OCI-LY1 (cell line): ENCODE measurements around the gene USP48.

ENCODE experiments used
- H2AFZ ChIP-seq: fragments of 200-600 bp; sonication (generic), shearing (Covaris generic); 2 replicates; pipeline ENCODE4 v1.6.0; 2014; ENCODE audit warnings: antibody characterized with exemption, mild to moderate bottlenecking, low read length
- H3F3A ChIP-seq: fragments of 200-600 bp; sonication (generic), shearing (Covaris generic); 2 replicates; pipeline ENCODE4 v1.6.0; 2014; ENCODE audit warnings: mild to moderate bottlenecking, antibody characterized with exemption, low read length, moderate library complexity; ENCODE audit not compliant: insufficient read depth
- H3K27ac ChIP-seq: fragments of 200-600 bp; sonication (generic); 2 replicates; pipeline ENCODE4 v1.5.1; 2014; ENCODE audit warnings: low read length, mixed run types, mild to moderate bottlenecking, low read depth; ENCODE audit not compliant: poor library complexity, severe bottlenecking
- H3K27me3 ChIP-seq: fragments of 200-600 bp; sonication (generic); 2 replicates; pipeline ENCODE4 v1.6.0; 2014; ENCODE audit warnings: antibody characterized with exemption, mild to moderate bottlenecking, low read length, moderate library complexity; ENCODE audit not compliant: insufficient read depth
- H3K36me3 ChIP-seq: fragments of 200-600 bp; sonication (generic); 2 replicates; pipeline ENCODE4 v1.6.1; 2014; ENCODE audit warnings: mild to moderate bottlenecking, antibody characterized with exemption, low read length, moderate library complexity, mixed read lengths; ENCODE audit not compliant: insufficient read depth
- H3K4me1 ChIP-seq: fragments of 200-600 bp; sonication (generic); 2 replicates; pipeline ENCODE4 v1.5.1; 2014; ENCODE audit warnings: mild to moderate bottlenecking, low read length, moderate library complexity; ENCODE audit not compliant: insufficient read depth, severe bottlenecking
- H3K4me2 ChIP-seq: fragments of 200-600 bp; sonication (generic), shearing (Covaris generic); 2 replicates; pipeline ENCODE4 v1.6.1; 2014; ENCODE audit warnings: low read length
- H3K4me3 ChIP-seq: fragments of 200-600 bp; sonication (generic); 2 replicates; pipeline ENCODE4 v1.5.1; 2014; ENCODE audit warnings: low read length, low read depth, mild to moderate bottlenecking, mixed read lengths; ENCODE audit not compliant: poor library complexity, severe bottlenecking
- H3K79me2 ChIP-seq: fragments of 200-600 bp; shearing (Covaris generic); 2 replicates; pipeline ENCODE4 v1.6.1; 2016; ENCODE audit warnings: mixed run types, low read length, mixed read lengths; ENCODE audit not compliant: insufficient read depth
- H3K9ac ChIP-seq: fragments of 200-600 bp; sonication (generic), shearing (Covaris generic); 2 replicates; pipeline ENCODE4 v1.6.1; 2014; ENCODE audit warnings: mild to moderate bottlenecking, low read length, mixed read lengths
- H3K9me2 ChIP-seq: fragments of 200-600 bp; sonication (generic), shearing (Covaris generic); 2 replicates; pipeline ENCODE4 v1.6.1; 2014; ENCODE audit warnings: low read depth, mild to moderate bottlenecking, low read length, mixed read lengths
- H3K9me3 ChIP-seq: fragments of 200-600 bp; shearing (Covaris generic); 2 replicates; pipeline ENCODE4 v1.6.1; 2014; ENCODE audit warnings: low read length, mixed read lengths
- H4K20me1 ChIP-seq: fragments of 200-600 bp; sonication (generic), shearing (Covaris generic); 2 replicates; pipeline ENCODE4 v1.6.0; 2016; ENCODE audit warnings: mild to moderate bottlenecking, low read length; ENCODE audit not compliant: insufficient read depth
- EZH2 ChIP-seq: fragments of 200-600 bp; sonication (generic), shearing (Covaris generic); IDR thresholded peaks from 2 replicates; pipeline ENCODE4 v1.8.0; 2017; ENCODE audit warnings: borderline replicate concordance, mixed run types, mild to moderate bottlenecking, antibody characterized with exemption, low read length, moderate library complexity, mixed read lengths
- TF ChIP-seq, protein P1 (sequence below): fragments of 200-600 bp; sonication (generic), shearing (Covaris generic); IDR thresholded peaks from 2 replicates; pipeline ENCODE4 v1.5.1; 2017; ENCODE audit warnings: mild to moderate bottlenecking, antibody characterized with exemption, low read length, moderate library complexity, mixed read lengths

USP48 gene

GRCh38 chr1:21641537-21641936 is 141.4 kb downstream of the USP48 start:
- H3K27ac ChIP-seq = no peak overlapping the region
- no peaks in the 10 kb centered on the region for H3K27me3 ChIP-seq
- H4K20me1 ChIP-seq = no peaks in the 10 kb centered on the region
- no peaks in the 10 kb centered on the region for H3K4me1 ChIP-seq
- no peak overlapping the region for H2AFZ ChIP-seq
- no peaks in the 10 kb centered on the region for H3F3A ChIP-seq
- H3K36me3 ChIP-seq = no peaks in the 10 kb centered on the region
- no peak overlapping the region for H3K4me2 ChIP-seq
- H3K9ac ChIP-seq = no peak overlapping the region
- no peaks in the 10 kb centered on the region for H3K79me2 ChIP-seq
- no peak overlapping the region for H3K4me3 ChIP-seq
- H3K9me2 ChIP-seq = no peaks in the 10 kb centered on the region
- TF ChIP-seq EZH2 = no peak
- TF ChIP-seq, protein P1, sequence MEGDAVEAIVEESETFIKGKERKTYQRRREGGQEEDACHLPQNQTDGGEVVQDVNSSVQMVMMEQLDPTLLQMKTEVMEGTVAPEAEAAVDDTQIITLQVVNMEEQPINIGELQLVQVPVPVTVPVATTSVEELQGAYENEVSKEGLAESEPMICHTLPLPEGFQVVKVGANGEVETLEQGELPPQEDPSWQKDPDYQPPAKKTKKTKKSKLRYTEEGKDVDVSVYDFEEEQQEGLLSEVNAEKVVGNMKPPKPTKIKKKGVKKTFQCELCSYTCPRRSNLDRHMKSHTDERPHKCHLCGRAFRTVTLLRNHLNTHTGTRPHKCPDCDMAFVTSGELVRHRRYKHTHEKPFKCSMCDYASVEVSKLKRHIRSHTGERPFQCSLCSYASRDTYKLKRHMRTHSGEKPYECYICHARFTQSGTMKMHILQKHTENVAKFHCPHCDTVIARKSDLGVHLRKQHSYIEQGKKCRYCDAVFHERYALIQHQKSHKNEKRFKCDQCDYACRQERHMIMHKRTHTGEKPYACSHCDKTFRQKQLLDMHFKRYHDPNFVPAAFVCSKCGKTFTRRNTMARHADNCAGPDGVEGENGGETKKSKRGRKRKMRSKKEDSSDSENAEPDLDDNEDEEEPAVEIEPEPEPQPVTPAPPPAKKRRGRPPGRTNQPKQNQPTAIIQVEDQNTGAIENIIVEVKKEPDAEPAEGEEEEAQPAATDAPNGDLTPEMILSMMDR = no peak
- H3K9me3 ChIP-seq = no peaks in the 10 kb centered on the region

- Histone ChIP-seq H3K27ac (no peak overlapping the region), H3K9ac (no peak overlapping the region), H3K79me2 (no peaks in the 10 kb centered on the region), H2AFZ (no peak overlapping the region), H3K36me3 (no peaks in the 10 kb centered on the region), H3K4me3 (no peak overlapping the region), H3K27me3 (no peaks in the 10 kb centered on the region), H3K4me1 (no peaks in the 10 kb centered on the region), H3K9me3 (no peaks in the 10 kb centered on the region), H3K4me2 (no peak overlapping the region), H3K9me2 (no peaks in the 10 kb centered on the region), H3F3A (no peaks in the 10 kb centered on the region), H4K20me1 (no peaks in the 10 kb centered on the region)
- TF ChIP-seq, protein P1 = no peak
- no peak for TF ChIP-seq EZH2
Observed at GRCh38 chr1:21641076-21641475, 141.9 kb downstream of the USP48 start.

DNA sequence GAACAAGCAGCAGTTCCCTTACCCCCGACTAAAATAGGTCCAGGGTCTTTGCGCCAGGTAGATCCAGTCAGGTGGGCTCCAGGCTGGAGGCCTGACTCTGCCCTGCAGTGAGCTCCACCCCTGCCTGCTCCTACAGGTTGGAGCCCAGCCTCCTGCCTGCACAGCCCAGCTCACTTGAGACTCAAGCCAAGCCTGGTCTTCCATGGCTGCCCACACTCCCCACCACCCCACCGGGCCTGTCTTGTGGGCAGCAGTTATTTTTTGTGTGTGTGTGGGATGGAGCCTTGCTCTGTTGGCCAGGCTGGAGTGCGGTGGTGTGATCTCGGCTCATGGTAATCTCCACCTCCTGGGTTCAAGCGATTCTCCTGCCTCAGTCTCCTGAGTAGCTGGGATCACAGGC is 142.3 kb downstream of the USP48 start:
- Histone ChIP-seq H3K27me3 (no peaks in the 10 kb centered on the region), H3K4me2 (no peak overlapping the region), H3F3A (no peaks in the 10 kb centered on the region), H4K20me1 (no peaks in the 10 kb centered on the region), H3K9ac (no peak overlapping the region), H2AFZ (no peak overlapping the region), H3K36me3 (no peaks in the 10 kb centered on the region), H3K27ac (no peak overlapping the region), H3K9me2 (no peaks in the 10 kb centered on the region), H3K4me3 (no peak overlapping the region), H3K4me1 (no peaks in the 10 kb centered on the region), H3K9me3 (no peaks in the 10 kb centered on the region), H3K79me2 (no peaks in the 10 kb centered on the region)
- TF ChIP-seq EZH2 = no peak
- TF ChIP-seq, protein P1 = no peak
